OCI-M2 (cell line): Measurements from ENCODE around the gene SIX6.
"Not testable (repeated sequence)": the region's sequence is repeated elsewhere in the genome, so short reads cannot be mapped to it uniquely, and the experiment has no call there.

Experiments used
- DNase-seq: peaks from one replicate; lab custom pipeline; 2025; ENCODE audit not compliant: unreplicated experiment; lab: John Stamatoyannopoulos, UW

The SIX6 gene

DNA sequence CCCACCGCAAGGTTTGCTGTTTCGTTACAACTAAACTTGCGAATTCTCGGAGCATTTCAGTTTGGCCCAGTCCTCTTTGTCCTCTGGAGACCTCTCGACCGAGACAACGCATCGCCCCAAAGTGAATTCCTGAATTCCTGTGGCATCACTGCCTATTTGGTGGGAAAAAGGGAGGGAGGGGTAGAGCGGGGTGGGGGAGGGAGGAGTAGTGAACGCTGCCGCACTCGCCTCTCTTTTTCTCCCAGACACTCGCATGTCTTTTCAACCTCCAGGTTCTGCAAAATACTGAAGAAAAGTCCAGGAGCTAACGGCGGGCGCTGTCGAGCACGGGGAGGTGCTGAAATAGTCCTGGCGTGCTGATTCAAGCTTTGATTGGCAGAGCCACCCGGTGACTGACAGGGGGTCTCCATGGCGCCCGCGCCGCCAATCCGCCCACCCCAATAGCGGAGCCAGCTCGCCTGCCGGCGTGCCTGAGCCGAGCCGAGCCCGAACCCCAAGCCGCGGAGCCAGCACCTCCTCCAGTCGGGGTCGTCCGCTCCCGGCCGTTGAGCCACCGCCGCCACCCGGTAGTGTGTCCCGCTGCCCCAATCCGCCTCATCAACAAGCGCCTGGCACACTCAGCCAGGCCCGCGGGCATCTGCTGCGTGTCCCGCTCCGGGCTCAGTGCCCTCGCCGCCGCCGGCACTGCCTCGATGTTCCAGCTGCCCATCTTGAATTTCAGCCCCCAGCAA lies at the start of gene SIX6:
TSS of gene SIX6 (plus strand) at position 440 of the 731 bp plus-strand sequence. CDS start at position 693, 253 bp downstream.
- DNase-seq: no peak

GRCh38 chr14:60480248-60480647 lies 28.7 kb upstream of the SIX6 start:
- not testable (repeated sequence) for DNase-seq

DNA sequence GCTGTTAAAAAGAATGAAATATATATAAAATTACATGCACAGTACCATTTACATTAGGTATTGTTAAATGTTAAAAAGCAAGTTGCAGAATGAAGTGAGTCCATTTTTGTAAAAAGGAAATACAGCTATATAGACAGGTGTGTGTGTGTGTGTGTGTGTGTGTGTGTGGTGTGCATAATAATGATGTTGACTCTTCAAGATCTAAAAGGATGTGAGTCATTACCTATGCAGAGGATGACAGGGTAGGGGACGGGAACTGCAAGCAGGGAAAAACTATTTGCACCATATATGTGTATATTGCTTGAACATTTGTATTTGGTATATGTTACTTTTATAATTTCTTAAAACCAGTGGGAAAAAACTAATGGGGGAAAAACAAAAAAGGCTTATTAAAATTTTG lies 26.2 kb upstream of the SIX6 start:
- DNase-seq: no peak

DNA sequence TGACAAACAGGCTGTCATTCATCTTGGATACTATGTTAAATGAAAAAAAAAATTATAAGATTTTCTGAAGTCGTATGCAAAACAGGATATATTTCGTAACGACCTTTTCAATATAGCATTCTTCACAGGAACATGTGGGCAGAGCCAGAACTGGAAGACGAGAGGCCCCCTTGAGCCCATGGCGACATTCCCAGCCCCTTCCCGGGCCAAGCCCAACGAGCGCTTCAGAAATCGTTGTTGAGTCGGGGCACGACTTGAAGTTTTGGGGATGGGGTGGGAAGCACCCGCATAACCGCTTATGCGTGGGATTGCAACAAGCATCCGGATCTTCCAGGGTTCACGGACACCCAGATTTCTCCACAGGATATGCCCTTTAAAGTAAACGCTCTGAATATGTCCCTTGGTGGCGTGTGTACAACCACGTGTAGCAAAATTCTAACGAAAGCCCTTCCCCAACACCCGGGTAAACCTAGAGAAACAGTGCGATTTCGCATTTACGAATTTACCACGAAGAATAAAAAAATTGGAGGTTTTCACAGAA lies 23.8 kb upstream of the SIX6 start:
- DNase-seq: no peak

- DNase-seq: peak; percentile 89
Measured at GRCh38 chr14:60485598-60486251, 23.2 kb upstream of the SIX6 start, which contains the start of gene C14orf39. TSS of gene C14orf39 (minus strand) at chr14:60486063. CDS start at chr14:60485078, 985 bp downstream.

- DNase-seq: no peak
Measured at GRCh38 chr14:60487211-60487610, 21.7 kb upstream of the SIX6 start.

GRCh38 chr14:60488175-60488574 lies 20.8 kb upstream of the SIX6 start:
- no peak for DNase-seq

DNA sequence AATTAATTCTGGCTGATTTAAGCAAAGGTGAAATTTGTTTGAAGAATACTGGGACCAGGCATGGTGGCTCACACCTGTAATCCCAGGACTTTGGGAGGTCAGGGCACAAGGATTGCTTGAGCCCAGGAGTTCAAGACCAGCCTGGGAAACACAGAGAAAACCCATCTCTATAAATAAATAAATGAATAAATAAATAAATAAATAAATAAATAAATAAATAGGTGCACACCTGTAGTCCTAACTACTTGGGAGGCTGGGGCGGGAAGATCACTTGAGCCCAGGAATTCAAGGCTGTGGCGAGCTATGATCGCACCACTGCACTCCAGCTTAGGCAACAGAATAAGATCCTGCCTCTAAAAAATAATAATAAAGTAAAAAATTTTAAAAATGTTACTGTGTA lies 18.7 kb upstream of the SIX6 start:
- no peak for DNase-seq

GRCh38 chr14:60495946-60496345 lies 13.0 kb upstream of the SIX6 start:
- no peak for DNase-seq

DNA sequence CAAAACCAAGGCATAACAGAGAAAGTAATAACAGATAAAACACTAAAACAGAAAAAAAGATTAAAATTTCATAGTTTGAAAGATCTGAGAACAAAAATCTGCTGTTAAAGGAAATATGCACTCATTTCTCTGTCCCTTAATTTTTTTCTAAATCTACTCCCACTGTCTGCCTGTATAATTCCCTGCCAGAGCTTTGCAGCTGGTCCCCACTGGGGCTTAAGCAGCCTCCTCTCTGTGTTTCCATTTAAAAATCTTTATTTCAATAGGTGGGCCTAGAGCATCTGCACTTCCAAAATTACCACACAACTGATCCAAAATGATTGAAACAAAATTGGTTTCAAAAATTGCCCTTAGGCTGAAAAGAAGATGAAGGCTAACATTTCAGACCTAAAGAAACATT lies 6.4 kb upstream of the SIX6 start:
- no peak for DNase-seq

- no peak for DNase-seq
Measured at GRCh38 chr14:60505448-60505847, 3.5 kb upstream of the SIX6 start.

GRCh38 chr14:60506010-60506409 lies 2.9 kb upstream of the SIX6 start:
- no peak for DNase-seq

DNA sequence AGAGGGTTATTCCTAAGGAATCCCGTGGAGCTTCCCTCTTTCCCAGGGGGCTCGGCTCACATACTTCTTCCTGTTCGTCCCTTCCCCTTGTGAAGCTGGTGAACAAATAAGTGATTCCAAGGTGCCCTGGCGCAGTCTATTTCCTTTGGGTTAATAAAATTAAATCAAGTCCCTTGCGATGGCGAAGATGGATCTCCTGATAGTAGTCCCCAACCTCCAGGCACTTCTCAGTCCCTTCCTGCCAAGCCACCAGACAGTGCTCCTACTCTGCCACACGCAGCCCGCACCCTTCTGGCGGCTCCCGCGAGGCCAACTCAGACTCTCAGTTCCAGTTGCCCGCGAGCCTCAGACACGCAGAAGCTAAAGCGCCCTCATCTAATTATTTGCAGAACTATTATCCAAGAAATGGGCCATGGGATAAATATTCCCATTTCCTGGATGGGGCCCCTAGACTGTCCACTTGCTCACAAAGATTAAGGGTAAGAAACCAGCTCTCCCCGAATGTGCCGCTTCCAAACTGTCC lies 2.4 kb upstream of the SIX6 start:
- no peak for DNase-seq

DNA sequence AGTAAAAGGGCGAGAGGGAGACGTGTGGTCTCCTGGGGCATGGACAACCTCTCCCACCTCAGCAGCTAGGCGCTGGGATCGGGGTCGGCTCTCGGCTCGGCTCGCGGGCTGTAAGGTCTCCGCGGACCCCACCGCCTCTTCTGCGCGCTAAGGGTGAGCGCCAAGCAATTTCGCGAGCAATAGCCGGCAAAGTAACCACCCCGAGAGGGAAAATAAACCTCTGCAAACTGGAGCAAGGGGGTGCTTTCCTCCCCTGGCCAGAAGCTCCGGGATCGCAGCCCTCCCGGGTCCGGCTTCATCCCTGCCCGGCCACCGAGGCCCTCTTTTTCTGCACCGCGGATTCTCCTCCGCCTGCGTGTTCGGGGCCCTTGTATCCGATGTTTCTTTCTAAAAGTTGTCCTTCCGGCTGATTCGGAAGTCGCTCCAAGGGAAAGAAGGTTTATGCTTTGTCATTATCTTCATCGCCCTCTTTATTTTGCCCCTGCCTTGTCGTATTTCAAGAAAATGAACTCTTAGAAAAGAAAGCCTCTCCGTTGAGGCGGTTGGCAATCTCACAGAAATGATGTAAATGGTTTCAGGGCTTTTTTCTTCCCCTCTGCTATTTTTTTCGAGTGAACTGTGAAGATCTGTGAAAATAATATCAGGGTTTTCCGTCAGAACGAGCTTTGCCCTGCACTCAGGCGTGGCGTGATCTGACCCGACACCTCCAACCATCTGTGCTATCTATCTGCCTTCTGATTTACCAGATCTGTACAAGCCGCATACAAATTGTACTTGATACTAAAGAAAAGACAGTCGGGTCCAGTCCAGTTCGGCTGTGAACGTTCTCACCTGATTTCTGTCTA lies 1.7 kb upstream of the SIX6 start:
- no peak for DNase-seq

GRCh38 chr14:60508363-60508706 lies 611 bp upstream of the SIX6 start:
- no peak for DNase-seq

DNA sequence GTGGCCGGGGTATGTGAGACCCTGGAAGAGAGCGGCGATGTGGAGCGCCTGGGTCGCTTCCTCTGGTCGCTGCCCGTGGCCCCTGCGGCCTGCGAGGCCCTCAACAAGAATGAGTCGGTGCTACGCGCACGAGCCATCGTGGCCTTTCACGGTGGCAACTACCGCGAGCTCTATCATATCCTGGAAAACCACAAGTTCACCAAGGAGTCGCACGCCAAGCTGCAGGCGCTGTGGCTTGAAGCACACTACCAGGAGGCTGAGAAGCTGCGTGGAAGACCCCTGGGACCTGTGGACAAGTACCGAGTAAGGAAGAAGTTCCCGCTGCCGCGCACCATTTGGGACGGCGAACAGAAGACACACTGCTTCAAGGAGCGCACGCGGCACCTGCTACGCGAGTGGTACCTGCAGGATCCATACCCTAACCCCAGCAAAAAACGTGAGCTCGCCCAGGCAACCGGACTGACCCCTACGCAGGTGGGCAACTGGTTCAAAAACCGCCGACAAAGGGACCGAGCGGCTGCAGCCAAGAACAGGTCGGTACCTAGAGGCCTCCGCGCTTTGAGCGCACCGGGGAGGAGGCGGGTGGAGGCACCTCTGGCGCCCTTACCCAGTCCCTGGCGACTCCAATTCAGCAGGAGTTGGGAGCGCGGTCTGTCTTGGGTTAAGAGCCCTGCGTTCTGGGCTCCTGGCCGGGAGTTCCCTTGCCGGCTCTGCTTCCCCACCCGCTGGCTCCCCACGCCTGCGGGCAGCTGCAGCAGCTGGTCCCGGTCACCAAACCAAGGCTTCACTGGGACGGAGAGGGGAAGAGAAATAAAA lies 700 bp downstream of the SIX6 start:
- DNase-seq: no peak

DNA sequence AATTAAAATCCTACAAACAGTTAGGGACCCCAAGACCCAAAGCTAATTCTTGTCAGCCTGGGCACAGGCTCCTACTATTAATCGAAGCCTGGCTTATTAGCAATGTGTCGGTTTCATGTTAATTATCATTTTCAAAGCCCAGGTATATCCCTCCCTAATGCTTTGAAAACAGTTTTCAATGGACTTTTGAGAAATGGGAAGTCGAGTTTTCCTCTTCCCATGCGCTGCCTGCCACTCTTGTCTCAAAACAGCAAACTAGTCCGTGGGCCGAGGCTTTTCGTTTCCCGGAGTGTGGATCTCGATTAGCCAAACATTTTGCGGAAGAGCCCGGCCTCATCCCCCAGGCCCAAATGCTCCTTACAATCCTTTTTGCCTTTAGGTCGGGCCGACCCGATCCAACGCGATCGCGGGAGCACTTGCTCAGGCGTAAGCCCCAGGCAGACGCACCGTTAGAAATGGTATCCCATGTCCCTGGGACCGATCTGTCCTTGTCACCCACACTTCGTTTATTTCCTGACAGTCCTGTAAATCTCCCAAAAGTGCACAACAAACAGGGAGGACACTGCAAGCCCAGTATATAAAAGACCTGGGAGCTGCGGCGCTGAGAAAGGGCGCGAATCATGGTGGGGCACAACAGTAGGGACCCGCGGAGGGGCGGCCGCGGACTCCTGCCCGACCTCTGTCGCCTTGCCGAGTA lies 1.5 kb downstream of the SIX6 start:
- DNase-seq: no peak

- no peak for DNase-seq
Measured at GRCh38 chr14:60510951-60511599, 2.1 kb downstream of the SIX6 start.

GRCh38 chr14:60512126-60512525 lies 3.2 kb downstream of the SIX6 start:
- DNase-seq: no peak
